ENCODE measurements around the gene ST3GAL5. TPM values are rescaled to one million over a fixed set of nuclear protein-coding genes. Genes with fewer than 3 reads are reported as not detected.
A peak's percentile ranks its signal among the peaks of the same experiment; 100 is the strongest.

Gene ST3GAL5
- total and polyA plus RNA-seq, 2 experiments from 2014 or later: 3.2 to 7.9 TPM

DNA sequence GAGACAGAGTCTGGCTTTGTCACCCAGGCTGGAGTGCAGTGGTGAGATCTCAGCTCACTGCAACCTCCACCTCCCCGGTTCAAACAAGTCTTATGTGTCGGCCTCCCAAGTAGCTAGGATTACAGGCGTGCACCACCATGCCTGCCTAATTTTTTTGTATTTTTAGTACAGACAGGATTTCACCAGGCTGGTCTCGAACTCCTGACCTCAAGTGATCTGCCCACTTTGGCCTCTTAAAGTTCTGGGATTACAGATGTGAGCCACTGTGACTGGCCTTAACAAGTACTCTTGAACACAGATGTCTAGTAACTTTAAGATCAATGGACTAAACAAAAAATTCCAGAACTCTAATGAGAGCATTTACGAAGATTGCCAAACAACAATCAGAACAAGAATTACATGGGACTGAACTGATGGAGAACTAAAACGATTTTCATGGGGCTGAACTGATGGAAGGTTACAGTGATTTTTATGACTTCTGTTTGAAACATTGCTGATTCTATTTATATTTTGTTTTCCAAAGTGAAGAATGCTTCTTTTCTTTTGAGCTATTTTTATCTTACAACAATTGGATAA is 46.5 kb upstream of the ST3GAL5 start:
- H3K36me3 ChIP-seq (ENCODE audit: insufficient read depth): no peaks in the 10 kb centered on the region
- peaks cover 5% of the 10 kb centered on the region for H3K4me1 ChIP-seq (ENCODE audit: insufficient read depth)
- DNase-seq (ENCODE audit: low spot score) (no peak), ATAC-seq (no peak)
- no peak overlapping the region for H3K27ac ChIP-seq (ENCODE audit: low read depth)
- no peak overlapping the region for H3K4me2 ChIP-seq
- Mint-ChIP-seq H3K27ac (peak overlapping the region; percentile 69), H3K4me3 (no peak overlapping the region), H3K9me3 (no peaks in the 10 kb centered on the region), H3K27me3 (ENCODE audit: insufficient read depth, low read depth, poor library complexity) (peaks cover 2% of the 10 kb centered on the region), H3K4me1 (peaks cover 12% of the 10 kb centered on the region), H3K36me3 (ENCODE audit: low read depth) (no peaks in the 10 kb centered on the region)
- no peaks in the 10 kb centered on the region for H3K9me2 ChIP-seq (ENCODE audit: insufficient read depth)
- H3K4me3 ChIP-seq: no peak overlapping the region
- no peak overlapping the region for H2AFZ ChIP-seq
- no peaks in the 10 kb centered on the region for H3K79me2 ChIP-seq (replicated peaks; ENCODE audit: insufficient read depth)
- H3F3A ChIP-seq (replicated peaks; ENCODE audit: low read depth): no peaks in the 10 kb centered on the region
- no peaks in the 10 kb centered on the region for H3K27me3 ChIP-seq (ENCODE audit: insufficient read depth)
- no peaks in the 10 kb centered on the region for H4K20me1 ChIP-seq (replicated peaks; ENCODE audit: insufficient read depth)
- TF ChIP-seq EZH2 (IDR thresholded peaks at IDR 0.05; ENCODE audit: low read depth, unreplicated experiment): no peak
- TF ChIP-seq, protein P1, sequence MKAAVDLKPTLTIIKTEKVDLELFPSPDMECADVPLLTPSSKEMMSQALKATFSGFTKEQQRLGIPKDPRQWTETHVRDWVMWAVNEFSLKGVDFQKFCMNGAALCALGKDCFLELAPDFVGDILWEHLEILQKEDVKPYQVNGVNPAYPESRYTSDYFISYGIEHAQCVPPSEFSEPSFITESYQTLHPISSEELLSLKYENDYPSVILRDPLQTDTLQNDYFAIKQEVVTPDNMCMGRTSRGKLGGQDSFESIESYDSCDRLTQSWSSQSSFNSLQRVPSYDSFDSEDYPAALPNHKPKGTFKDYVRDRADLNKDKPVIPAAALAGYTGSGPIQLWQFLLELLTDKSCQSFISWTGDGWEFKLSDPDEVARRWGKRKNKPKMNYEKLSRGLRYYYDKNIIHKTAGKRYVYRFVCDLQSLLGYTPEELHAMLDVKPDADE (IDR thresholded peaks at IDR 0.05): no peak
- TF ChIP-seq REST (IDR thresholded peaks at IDR 0.05; ENCODE audit: unreplicated experiment): no peak
- TF ChIP-seq CREB1 (CRISPR knock-in tag; IDR thresholded peaks at IDR 0.05; ENCODE audit: low read depth): no peak
- TF ChIP-seq ZNF331 (CRISPR knock-in tag; IDR thresholded peaks at IDR 0.05; ENCODE audit: low read depth): no peak
- TF ChIP-seq, protein P2, sequence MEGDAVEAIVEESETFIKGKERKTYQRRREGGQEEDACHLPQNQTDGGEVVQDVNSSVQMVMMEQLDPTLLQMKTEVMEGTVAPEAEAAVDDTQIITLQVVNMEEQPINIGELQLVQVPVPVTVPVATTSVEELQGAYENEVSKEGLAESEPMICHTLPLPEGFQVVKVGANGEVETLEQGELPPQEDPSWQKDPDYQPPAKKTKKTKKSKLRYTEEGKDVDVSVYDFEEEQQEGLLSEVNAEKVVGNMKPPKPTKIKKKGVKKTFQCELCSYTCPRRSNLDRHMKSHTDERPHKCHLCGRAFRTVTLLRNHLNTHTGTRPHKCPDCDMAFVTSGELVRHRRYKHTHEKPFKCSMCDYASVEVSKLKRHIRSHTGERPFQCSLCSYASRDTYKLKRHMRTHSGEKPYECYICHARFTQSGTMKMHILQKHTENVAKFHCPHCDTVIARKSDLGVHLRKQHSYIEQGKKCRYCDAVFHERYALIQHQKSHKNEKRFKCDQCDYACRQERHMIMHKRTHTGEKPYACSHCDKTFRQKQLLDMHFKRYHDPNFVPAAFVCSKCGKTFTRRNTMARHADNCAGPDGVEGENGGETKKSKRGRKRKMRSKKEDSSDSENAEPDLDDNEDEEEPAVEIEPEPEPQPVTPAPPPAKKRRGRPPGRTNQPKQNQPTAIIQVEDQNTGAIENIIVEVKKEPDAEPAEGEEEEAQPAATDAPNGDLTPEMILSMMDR (conservative IDR thresholded peaks at IDR 0.05; ENCODE audit: low read depth in 2 of 2): no peak
- TF ChIP-seq, protein P3, sequence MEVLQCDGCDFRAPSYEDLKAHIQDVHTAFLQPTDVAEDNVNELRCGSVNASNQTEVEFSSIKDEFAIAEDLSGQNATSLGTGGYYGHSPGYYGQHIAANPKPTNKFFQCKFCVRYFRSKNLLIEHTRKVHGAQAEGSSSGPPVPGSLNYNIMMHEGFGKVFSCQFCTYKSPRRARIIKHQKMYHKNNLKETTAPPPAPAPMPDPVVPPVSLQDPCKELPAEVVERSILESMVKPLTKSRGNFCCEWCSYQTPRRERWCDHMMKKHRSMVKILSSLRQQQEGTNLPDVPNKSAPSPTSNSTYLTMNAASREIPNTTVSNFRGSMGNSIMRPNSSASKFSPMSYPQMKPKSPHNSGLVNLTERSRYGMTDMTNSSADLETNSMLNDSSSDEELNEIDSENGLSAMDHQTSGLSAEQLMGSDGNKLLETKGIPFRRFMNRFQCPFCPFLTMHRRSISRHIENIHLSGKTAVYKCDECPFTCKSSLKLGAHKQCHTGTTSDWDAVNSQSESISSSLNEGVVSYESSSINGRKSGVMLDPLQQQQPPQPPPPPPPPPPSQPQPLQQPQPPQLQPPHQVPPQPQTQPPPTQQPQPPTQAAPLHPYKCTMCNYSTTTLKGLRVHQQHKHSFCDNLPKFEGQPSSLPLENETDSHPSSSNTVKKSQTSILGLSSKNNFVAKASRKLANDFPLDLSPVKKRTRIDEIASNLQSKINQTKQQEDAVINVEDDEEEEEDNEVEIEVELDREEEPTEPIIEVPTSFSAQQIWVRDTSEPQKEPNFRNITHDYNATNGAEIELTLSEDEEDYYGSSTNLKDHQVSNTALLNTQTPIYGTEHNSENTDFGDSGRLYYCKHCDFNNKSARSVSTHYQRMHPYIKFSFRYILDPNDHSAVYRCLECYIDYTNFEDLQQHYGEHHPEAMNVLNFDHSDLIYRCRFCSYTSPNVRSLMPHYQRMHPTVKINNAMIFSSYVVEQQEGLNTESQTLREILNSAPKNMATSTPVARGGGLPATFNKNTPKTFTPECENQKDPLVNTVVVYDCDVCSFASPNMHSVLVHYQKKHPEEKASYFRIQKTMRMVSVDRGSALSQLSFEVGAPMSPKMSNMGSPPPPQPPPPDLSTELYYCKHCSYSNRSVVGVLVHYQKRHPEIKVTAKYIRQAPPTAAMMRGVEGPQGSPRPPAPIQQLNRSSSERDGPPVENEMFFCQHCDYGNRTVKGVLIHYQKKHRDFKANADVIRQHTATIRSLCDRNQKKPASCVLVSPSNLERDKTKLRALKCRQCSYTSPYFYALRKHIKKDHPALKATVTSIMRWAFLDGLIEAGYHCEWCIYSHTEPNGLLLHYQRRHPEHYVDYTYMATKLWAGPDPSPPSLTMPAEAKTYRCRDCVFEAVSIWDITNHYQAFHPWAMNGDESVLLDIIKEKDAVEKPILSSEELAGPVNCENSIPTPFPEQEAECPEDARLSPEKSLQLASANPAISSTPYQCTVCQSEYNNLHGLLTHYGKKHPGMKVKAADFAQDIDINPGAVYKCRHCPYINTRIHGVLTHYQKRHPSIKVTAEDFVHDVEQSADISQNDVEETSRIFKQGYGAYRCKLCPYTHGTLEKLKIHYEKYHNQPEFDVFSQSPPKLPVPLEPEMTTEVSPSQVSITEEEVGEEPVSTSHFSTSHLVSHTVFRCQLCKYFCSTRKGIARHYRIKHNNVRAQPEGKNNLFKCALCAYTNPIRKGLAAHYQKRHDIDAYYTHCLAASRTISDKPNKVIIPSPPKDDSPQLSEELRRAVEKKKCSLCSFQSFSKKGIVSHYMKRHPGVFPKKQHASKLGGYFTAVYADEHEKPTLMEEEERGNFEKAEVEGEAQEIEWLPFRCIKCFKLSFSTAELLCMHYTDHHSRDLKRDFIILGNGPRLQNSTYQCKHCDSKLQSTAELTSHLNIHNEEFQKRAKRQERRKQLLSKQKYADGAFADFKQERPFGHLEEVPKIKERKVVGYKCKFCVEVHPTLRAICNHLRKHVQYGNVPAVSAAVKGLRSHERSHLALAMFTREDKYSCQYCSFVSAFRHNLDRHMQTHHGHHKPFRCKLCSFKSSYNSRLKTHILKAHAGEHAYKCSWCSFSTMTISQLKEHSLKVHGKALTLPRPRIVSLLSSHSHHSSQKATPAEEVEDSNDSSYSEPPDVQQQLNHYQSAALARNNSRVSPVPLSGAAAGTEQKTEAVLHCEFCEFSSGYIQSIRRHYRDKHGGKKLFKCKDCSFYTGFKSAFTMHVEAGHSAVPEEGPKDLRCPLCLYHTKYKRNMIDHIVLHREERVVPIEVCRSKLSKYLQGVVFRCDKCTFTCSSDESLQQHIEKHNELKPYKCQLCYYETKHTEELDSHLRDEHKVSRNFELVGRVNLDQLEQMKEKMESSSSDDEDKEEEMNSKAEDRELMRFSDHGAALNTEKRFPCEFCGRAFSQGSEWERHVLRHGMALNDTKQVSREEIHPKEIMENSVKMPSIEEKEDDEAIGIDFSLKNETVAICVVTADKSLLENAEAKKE (CRISPR knock-in tag; IDR thresholded peaks at IDR 0.05): no peak
- no peak for TF ChIP-seq POLR2AphosphoS5 (IDR thresholded peaks at IDR 0.05; ENCODE audit: low read depth)
- no peak for TF ChIP-seq NANOG (IDR thresholded peaks at IDR 0.05; ENCODE audit: borderline replicate concordance)
- TF ChIP-seq JUNB (IDR thresholded peaks at IDR 0.05; ENCODE audit: unreplicated experiment): no peak
- TF ChIP-seq ZNF114 (CRISPR knock-in tag; IDR thresholded peaks at IDR 0.05): no peak
- TF ChIP-seq EZH2phosphoT487 (IDR thresholded peaks at IDR 0.05; ENCODE audit: unreplicated experiment): no peak
- no peak for TF ChIP-seq STAT1 (IDR thresholded peaks at IDR 0.05; ENCODE audit: unreplicated experiment)

Measured in GM23338 (cell line).